ENCODE results near the gene SGSM2. TPM values are rescaled to one million over a fixed set of nuclear protein-coding genes. Genes with fewer than 3 reads are reported as not detected.

Gene SGSM2
- polyA plus RNA-seq, 1 donor (not counting 4 experiments of a cell fraction or from before 2014, with no cell fraction given) = 16.4 TPM

GRCh38 chr17:2414446-2415064, 77.3 kb downstream of the SGSM2 start:
- Histone ChIP-seq H3K36me3 (ENCODE audit: control insufficient read depth in 2 of 2, extremely low read depth in 1 of 2, insufficient read depth in 2 of 2, low read length in 2 of 2) (peaks cover 8 to 19% of the 10 kb centered on the region in 2 experiments), H3K4me3 (ENCODE audit: control insufficient read depth in 2 of 3, extremely low read depth in 1 of 3, insufficient read depth in 2 of 3, low read depth in 1 of 3, low read length in 3 of 3) (no peak overlapping the region), H3K4me2 (ENCODE audit: control insufficient read depth, extremely low read depth, insufficient read depth, low read depth, low read length) (no peak overlapping the region), H2AFZ (ENCODE audit: control insufficient read depth, low read length) (no peak overlapping the region), H3K4me1 (ENCODE audit: control insufficient read depth, extremely low read depth, insufficient read depth, low read length) (no peaks in the 10 kb centered on the region), H3K79me2 (ENCODE audit: control insufficient read depth, insufficient read depth, low read length) (no peaks in the 10 kb centered on the region), H3K27me3 (ENCODE audit: control insufficient read depth, extremely low read depth, insufficient read depth, low read length) (no peaks in the 10 kb centered on the region), H3K9ac (ENCODE audit: control insufficient read depth, extremely low read depth, insufficient read depth, low read length) (no peak overlapping the region), H4K20me1 (ENCODE audit: control insufficient read depth, extremely low read depth, insufficient read depth, low read length) (no peaks in the 10 kb centered on the region), H3K9me3 (ENCODE audit: control insufficient read depth, low read depth, low read length) (no peaks in the 10 kb centered on the region), H3K27ac (ENCODE audit: control insufficient read depth, insufficient read depth, low read length) (no peak overlapping the region), H3K9me1 (ENCODE audit: control insufficient read depth, extremely low read depth, insufficient read depth, low read length) (no peaks in the 10 kb centered on the region)
- FAIRE-seq = no peak
- DNase-seq (ENCODE audit: low read depth, low spot score) = no peak
- no peak for TF ChIP-seq EZH2 (IDR thresholded peaks at IDR 0.05; ENCODE audit: low read length)
- TF ChIP-seq, protein P1, sequence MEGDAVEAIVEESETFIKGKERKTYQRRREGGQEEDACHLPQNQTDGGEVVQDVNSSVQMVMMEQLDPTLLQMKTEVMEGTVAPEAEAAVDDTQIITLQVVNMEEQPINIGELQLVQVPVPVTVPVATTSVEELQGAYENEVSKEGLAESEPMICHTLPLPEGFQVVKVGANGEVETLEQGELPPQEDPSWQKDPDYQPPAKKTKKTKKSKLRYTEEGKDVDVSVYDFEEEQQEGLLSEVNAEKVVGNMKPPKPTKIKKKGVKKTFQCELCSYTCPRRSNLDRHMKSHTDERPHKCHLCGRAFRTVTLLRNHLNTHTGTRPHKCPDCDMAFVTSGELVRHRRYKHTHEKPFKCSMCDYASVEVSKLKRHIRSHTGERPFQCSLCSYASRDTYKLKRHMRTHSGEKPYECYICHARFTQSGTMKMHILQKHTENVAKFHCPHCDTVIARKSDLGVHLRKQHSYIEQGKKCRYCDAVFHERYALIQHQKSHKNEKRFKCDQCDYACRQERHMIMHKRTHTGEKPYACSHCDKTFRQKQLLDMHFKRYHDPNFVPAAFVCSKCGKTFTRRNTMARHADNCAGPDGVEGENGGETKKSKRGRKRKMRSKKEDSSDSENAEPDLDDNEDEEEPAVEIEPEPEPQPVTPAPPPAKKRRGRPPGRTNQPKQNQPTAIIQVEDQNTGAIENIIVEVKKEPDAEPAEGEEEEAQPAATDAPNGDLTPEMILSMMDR (optimal IDR thresholded peaks at IDR 0.05 in 1 of 3, IDR thresholded peaks at IDR 0.05 in 1 of 3, conservative IDR thresholded peaks at IDR 0.05 in 1 of 3; ENCODE audit: extremely low read depth in 1 of 3, insufficient read depth in 2 of 3, low read length in 3 of 3) = no peak
- dilution Hi-C loops (cut with MboI; ENCODE audit: extremely low pct_ligation_motif_present, low sequenced_read_pairs) = no loop called here

- no peak for DNase-seq (ENCODE audit: low read depth, low spot score)
- Histone ChIP-seq H2AFZ (ENCODE audit: control insufficient read depth, low read length) (no peak overlapping the region), H3K4me3 (ENCODE audit: control insufficient read depth in 2 of 3, extremely low read depth in 1 of 3, insufficient read depth in 2 of 3, low read depth in 1 of 3, low read length in 3 of 3) (no peak overlapping the region), H3K9ac (ENCODE audit: control insufficient read depth, extremely low read depth, insufficient read depth, low read length) (no peak overlapping the region), H3K27ac (ENCODE audit: control insufficient read depth, insufficient read depth, low read length) (no peak overlapping the region), H3K4me1 (ENCODE audit: control insufficient read depth, extremely low read depth, insufficient read depth, low read length) (no peaks in the 10 kb centered on the region), H3K4me2 (ENCODE audit: control insufficient read depth, extremely low read depth, insufficient read depth, low read depth, low read length) (no peak overlapping the region), H4K20me1 (ENCODE audit: control insufficient read depth, extremely low read depth, insufficient read depth, low read length) (no peaks in the 10 kb centered on the region), H3K9me1 (ENCODE audit: control insufficient read depth, extremely low read depth, insufficient read depth, low read length) (no peaks in the 10 kb centered on the region), H3K27me3 (ENCODE audit: control insufficient read depth, extremely low read depth, insufficient read depth, low read length) (no peaks in the 10 kb centered on the region), H3K36me3 (ENCODE audit: control insufficient read depth in 2 of 2, extremely low read depth in 1 of 2, insufficient read depth in 2 of 2, low read length in 2 of 2) (peaks cover 10 to 19% of the 10 kb centered on the region in 2 experiments), H3K79me2 (ENCODE audit: control insufficient read depth, insufficient read depth, low read length) (no peaks in the 10 kb centered on the region), H3K9me3 (ENCODE audit: control insufficient read depth, low read depth, low read length) (no peaks in the 10 kb centered on the region)
- dilution Hi-C loops (cut with MboI; ENCODE audit: extremely low pct_ligation_motif_present, low sequenced_read_pairs) = no loop called here
- no peak for FAIRE-seq
- TF ChIP-seq EZH2 (IDR thresholded peaks at IDR 0.05; ENCODE audit: low read length) = no peak
- TF ChIP-seq, protein P1 (optimal IDR thresholded peaks at IDR 0.05 in 1 of 3, IDR thresholded peaks at IDR 0.05 in 1 of 3, conservative IDR thresholded peaks at IDR 0.05 in 1 of 3; ENCODE audit: extremely low read depth in 1 of 3, insufficient read depth in 2 of 3, low read length in 3 of 3) = no peak
These were observed 77.8 kb downstream of the SGSM2 start for GRCh38 chr17:2415081-2415480.

Measured in keratinocyte (primary cell).